A549 treated with AZD2906 at 1 μM for 4 hours (cell line): ENCODE results near the gene BCDIN3D. TPM values are rescaled to one million over a fixed set of nuclear protein-coding genes. Genes with fewer than 3 reads are reported as not detected.

Experiments
- total RNA-seq: library from RNA; stranded (reverse); fragments of 200-300 nt; extraction: Qiagen RNA extraction; gene quantifications from 5 replicates; pipeline ENCODE4 v1.2.3, GENCODE V29; 2022

Gene BCDIN3D, protein sequence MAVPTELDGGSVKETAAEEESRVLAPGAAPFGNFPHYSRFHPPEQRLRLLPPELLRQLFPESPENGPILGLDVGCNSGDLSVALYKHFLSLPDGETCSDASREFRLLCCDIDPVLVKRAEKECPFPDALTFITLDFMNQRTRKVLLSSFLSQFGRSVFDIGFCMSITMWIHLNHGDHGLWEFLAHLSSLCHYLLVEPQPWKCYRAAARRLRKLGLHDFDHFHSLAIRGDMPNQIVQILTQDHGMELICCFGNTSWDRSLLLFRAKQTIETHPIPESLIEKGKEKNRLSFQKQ
- 4.1 to 4.5 TPM (median 4.1 TPM) in 5 replicates for total RNA-seq

DNA sequence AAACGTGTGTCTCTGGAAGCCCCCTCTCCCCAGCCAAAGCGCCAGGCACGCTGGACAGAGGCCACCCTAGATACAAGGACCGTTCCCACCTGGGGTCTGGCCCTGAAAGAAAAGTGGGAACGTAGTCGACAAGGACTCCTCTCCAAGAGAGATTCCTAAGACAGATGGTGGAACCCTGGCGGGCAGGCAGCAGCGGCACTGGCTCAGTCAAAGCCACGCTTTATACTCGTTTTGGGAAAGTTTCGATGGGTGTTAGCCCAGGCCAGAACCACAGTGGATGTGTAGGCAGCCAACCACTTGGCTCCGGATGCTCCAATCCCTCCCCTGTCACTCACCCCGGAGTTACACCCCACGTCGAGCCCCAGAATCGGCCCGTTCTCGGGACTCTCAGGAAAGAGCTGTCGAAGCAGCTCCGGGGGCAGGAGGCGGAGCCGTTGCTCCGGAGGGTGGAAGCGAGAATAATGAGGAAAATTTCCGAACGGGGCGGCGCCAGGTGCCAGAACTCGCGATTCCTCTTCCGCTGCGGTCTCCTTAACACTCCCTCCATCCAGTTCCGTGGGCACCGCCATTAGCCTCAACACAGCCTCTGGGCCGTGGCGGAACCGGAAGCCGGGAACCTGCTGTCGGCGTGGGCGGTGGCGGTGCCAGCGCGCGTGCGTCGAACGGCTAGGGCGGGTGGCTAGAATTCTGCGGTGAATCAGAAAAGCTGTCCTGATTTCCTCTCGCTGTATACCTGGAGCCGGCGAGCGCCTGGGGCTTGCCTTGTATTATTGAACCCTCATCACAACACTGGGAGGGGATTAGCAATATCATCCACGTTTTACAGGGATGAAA, at the start of gene BCDIN3D:
Gene BCDIN3D, minus strand, starts transcription at position 588 of the 834 bp plus-strand sequence. Its CDS starts 19 bp downstream, at position 569.

DNA sequence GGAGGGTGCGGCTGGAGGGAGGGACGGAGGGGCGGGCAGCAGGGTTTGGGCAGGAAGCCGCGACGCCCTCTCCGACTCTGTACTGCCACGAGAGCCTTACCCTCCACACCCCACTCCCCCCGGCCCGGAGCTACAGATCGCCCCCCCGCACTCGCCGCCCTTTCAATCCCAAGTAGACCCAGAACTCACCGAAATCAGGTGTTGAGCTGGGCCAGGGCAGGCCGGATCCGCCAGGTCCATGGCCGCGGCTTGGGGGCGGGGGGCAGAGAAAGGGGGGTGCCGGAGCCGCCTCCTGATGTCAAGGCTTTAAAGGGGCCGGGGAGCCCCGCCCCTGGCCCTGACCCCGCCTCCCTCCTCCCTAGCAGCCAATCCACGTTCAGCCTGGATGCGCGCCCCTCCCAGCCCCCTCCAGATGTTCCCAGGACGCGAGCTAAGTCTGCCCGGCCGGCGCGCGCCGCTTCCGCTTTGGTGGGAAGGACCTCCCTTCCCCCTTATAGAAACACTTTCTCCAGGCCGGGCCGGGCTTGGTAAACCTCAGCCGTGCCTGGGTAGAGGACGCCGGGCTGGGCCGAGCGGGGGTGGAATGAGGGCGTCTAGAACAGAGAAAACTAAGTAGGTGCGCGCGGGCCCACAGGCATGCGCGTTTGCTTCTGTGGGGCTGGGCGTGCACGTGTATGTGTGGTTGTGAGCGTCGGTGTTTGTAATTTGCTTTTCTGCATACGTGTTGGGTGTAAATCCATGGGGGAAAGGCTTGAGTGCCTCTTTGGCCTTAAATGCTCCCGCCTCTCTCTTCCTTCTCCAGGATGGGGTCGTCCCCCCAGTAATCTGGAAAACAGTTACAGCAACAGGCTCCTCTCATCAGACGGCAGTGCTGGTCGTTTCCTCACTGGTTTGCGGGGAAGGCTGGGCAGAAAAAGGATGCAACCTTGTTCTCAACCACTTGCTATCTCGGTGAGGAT, 14.5 kb downstream of the BCDIN3D start, which contains the start of gene NCKAP5L:
Gene NCKAP5L, minus strand, starts transcription at position 281 of the 959 bp plus-strand sequence. CDS start 24,369 bp downstream, outside the sequence.

Other genes with a start within 250 kb of the BCDIN3D start
- gene FAM186B, start 237.5 kb downstream of the BCDIN3D start, total RNA-seq = 0.08 to 0.24 TPM (median 0.11 TPM) in 5 replicates
- gene PRPF40B, start 219.5 kb downstream of the BCDIN3D start, total RNA-seq = 5.5 to 7.5 TPM (median 6.4 TPM) in 5 replicates
- 1.3 to 2.4 TPM (median 1.9 TPM) in 5 replicates for gene FMNL3, start 135.7 kb downstream of the BCDIN3D start, total RNA-seq
- gene TMBIM6, start 101.5 kb downstream of the BCDIN3D start, total RNA-seq = 440 to 491 TPM (median 480 TPM) in 5 replicates
- 8.2 to 10.1 TPM (median 9.5 TPM) in 5 replicates for gene NCKAP5L, start 14.7 kb downstream of the BCDIN3D start, total RNA-seq
- 0.01 to 0.13 TPM (median 0.03 TPM) in 3 of 5 replicates, not detected in the others for gene FAIM2, start 60.8 kb upstream of the BCDIN3D start, total RNA-seq
- gene AQP2, start 107.6 kb upstream of the BCDIN3D start, total RNA-seq = not detected in 5 replicates
- gene AQP5, start 118.8 kb upstream of the BCDIN3D start, total RNA-seq = not detected in 5 replicates
- not detected in 5 replicates for gene AQP6, start 129.8 kb upstream of the BCDIN3D start, total RNA-seq
- 70.1 to 96.3 TPM (median 77.2 TPM) in 5 replicates for gene RACGAP1, start 182.4 kb upstream of the BCDIN3D start, total RNA-seq
- gene ASIC1, start 214.5 kb upstream of the BCDIN3D start, total RNA-seq = 4.3 to 6.1 TPM (median 5.0 TPM) in 5 replicates
- 63.8 to 78.3 TPM (median 65.4 TPM) in 5 replicates for gene SMARCD1, start 242.2 kb upstream of the BCDIN3D start, total RNA-seq